GM18507 (cell line): Measurements from ENCODE around the gene HRAS.
A peak's percentile ranks its signal among the peaks of the same experiment; 100 is the strongest.

Experiments
- DNase-seq: peaks from one replicate; pipeline ENCODE4 v3.0.0; 2011; ENCODE audit warnings: low read depth; ENCODE audit not compliant: insufficient read length; ENCODE audit errors: extremely low spot score
- FAIRE-seq: peaks from 2 replicates; lab custom pipeline; 2011; peaks lifted over from hg19 to GRCh38; lab: Jason Lieb, UNC

HRAS gene

GRCh38 chr11:537622-538430, 2.5 kb upstream of the HRAS start:
- FAIRE-seq, result no peak
- no peak for DNase-seq

DNA sequence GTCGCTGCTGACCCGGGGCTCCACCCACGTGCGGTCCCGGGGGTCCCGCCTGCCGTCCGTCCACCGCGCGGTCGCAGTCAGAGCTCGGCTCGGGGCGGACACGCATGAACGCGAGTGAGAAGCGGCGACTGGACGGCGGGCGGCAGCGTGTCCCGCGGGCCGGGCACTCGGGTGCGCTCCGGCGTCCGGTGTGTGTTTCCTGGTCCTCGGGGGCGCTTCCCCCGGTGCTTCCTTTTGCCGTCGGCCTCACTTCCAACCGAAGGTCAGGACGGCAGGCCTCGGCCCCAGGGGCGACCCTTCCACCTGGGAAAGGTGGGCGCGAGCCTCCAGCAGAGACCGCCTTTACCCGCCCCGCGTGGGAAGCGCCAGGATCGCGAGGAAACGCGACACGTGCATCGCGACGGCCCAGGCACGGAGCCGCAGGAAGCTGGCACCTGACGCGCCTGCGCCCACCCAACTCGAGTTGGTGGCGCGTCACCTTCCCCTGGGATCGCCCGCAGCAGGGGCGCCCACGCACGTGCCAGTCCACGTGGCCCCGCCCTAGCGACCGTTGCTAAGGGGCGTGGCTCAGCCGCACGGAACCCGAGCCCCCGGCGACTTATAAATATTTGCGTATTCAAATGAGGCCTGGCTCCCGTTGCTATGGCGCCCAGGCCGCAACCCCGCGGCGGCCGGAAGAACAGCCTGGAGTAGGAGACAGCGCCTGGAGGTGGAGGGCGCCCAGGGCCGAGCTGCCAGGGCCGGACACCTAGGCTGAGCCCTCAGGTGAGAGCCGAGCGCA, 1.7 kb upstream of the HRAS start, which contains the start of gene LRRC56:
Gene LRRC56, plus strand, starts transcription at position 687 of the 781 bp plus-strand sequence. CDS start 3,158 bp downstream, outside the sequence.
- FAIRE-seq, result peak; percentile 95
- peak; percentile 96 for DNase-seq

- no peak for DNase-seq
- no peak for FAIRE-seq
These were observed 212 bp downstream of the HRAS start for GRCh38 chr11:535210-535518.

- DNase-seq (no peak), FAIRE-seq (peak; percentile 62)
These were observed 773 bp downstream of the HRAS start for GRCh38 chr11:534396-535209.

- DNase-seq, result no peak
- no peak for FAIRE-seq
These were observed 1.6 kb downstream of the HRAS start for GRCh38 chr11:533586-534395.

- DNase-seq (no peak), FAIRE-seq (no peak)
These were observed 2.3 kb downstream of the HRAS start for GRCh38 chr11:532986-533585.

DNA sequence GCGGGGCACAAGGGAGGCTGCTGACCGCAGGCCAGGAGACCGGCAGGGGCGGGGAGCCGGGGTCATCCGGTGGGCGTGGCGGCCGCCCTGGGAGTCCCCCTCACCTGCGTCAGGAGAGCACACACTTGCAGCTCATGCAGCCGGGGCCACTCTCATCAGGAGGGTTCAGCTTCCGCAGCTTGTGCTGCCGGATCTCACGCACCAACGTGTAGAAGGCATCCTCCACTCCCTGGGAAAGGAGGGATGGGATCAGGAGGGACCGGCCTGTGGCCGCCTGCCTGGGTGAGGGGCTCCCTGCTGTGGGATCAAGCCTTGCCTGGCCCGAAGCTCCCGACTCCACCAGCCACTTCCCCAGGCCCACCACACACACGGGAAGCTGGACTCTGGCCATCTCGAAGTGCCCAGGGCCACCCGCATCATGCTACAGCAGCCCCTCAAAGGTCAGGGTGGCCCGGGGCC, 2.8 kb downstream of the HRAS start:
- DNase-seq (no peak), FAIRE-seq (no peak)

DNA sequence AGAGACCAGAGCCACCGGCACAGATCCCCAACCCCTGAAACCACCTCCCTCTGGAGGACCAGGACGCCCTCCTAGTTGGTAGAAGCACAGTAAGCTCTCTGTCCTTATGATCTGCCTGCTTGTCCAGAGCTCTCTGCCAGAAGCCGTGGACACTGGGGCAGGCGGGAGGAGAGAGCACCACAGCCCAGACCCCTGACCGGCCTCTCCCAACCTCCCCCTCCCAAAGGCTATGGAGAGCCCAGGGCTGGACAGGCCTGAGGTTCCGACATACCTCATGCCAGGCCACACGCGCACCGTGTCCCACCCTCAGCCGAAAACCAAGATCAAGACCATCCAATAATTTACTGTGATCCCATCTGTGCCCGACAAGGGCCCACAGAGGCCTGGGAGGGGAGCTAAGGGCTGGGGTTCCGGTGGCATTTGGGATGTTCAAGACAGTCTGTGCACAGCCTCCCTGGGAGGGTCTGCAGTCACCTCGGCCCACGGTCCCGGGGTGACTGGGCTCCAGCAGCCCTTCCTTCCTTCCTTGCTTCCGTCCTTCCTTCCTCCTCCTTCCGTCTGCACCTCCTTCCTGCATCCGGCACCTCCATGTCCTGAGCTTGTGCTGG, 3.4 kb downstream of the HRAS start:
- no peak for DNase-seq
- FAIRE-seq, result no peak

- DNase-seq (no peak), FAIRE-seq (no peak)
These were observed 4.2 kb downstream of the HRAS start for GRCh38 chr11:530960-531831.

DNA sequence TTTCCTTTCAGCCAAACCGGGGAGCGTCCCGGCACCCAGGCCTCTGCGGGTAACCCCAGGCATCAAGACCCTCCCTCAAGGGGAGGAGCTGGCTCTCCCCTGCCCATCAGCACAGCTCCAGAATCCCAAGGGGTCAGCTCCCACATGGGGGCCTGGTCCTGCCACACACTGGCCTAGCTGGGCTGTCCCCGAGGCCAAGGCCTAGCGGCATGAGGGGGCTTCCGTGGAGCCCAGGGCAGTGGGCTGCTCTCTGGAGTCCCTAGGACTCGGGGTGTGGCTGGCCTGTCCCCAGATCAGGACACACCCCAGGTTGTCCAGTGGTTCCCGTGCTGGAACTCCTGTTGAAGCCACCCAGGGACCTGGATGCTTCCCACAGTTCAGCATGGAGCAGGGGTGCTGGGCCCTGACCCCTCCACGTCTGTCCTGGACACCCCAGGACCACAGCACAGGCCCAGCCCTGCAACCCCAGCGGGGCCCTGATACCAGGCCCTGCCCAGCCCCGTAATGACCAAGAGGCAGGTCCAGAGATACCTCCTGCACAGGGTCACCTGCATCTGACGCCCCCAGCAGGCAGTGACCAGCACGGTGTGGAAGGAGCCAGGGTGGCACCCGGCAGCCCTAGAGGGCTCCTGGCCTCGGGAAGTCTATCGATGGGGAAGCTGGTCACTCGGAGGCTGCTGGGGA, 5.5 kb downstream of the HRAS start:
- no peak for DNase-seq
- no peak for FAIRE-seq

- FAIRE-seq (no peak), DNase-seq (no peak)
These were observed 6.3 kb downstream of the HRAS start for GRCh38 chr11:528815-529727.

GRCh38 chr11:528166-528814, 7.1 kb downstream of the HRAS start:
- DNase-seq (no peak), FAIRE-seq (no peak)

DNA sequence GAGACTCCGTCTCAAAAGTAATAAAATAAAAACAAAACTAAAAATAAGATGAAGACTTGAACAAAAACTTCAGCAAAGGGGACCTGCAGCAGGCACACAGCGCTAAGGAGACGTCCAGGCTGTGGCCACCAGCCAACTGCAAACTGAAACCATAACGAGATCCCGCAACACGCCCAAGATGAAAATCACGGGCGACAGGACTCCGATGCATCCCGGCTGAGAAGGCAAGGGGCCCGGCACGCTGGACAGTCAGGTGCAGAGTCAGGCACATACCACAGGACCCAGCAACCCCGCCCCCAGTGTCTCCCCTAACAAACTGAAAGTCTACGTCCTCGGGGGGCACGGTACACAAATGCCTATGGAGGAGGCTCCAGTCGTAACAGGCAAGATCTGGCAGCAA, 9.2 kb downstream of the HRAS start:
- DNase-seq (no peak), FAIRE-seq (no peak)

DNA sequence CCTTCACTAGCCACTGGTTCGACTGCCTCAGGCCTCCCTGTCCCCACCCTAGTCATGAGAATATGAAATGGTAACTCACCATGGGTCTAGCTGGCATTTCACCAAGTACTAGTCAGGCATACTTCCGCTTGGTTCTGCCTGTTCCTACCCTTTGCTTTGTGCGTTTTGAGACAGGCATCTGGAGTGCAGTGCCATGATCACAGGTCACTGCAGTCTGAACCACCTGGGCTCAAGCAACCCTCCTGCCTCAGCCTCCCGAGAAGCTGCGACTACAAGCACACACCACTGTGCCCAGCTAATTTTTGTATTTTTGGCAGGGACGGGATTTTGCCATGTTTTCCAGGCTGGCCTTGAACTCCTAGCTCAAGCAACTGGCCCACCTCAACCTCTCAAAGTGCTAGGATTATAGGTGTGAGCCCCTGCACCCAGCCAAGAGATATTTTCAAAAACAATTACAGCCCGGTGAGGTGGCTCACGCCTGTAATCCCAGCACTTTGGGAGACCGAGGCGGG, 14.1 kb downstream of the HRAS start:
- FAIRE-seq (no peak), DNase-seq (no peak)

GRCh38 chr11:520428-521176, 14.8 kb downstream of the HRAS start:
- no peak for DNase-seq
- no peak for FAIRE-seq
